Neural progenitor cell (in vitro differentiated cells): ENCODE data around the gene PPM1B. TPM values are rescaled to one million over a fixed set of nuclear protein-coding genes. Genes with fewer than 3 reads are reported as not detected.

Source experiments
- DNase-seq: peaks from one replicate; pipeline ENCODE4 v3.0.0-alpha.2; 2016; ENCODE audit warnings: low spot score
- H2AFZ ChIP-seq: fragments of 200-600 bp; sonication (generic); replicated peaks from 2 replicates; pipeline ENCODE4 v1.6.1; 2016; ENCODE audit warnings: antibody characterized with exemption
- H3F3A ChIP-seq: fragments of 200-600 bp; sonication (generic); 2 replicates; pipeline ENCODE4 v1.6.1; 2016; ENCODE audit warnings: antibody characterized with exemption, low read depth
- H3K27ac ChIP-seq: fragments of 200-600 bp; sonication (generic); 2 replicates; pipeline ENCODE4 v1.5.1; 2016; ENCODE audit warnings: mild to moderate bottlenecking
- H3K27me3 ChIP-seq: fragments of 200-600 bp; sonication (generic); 2 replicates; pipeline ENCODE4 v1.6.1; 2016; ENCODE audit warnings: mild to moderate bottlenecking, moderate library complexity
- H3K36me3 ChIP-seq: fragments of 200-600 bp; sonication (generic); 2 replicates; pipeline ENCODE4 v1.5.1; 2016
- H3K4me1 ChIP-seq: fragments of 200-600 bp; sonication (generic); 2 replicates; pipeline ENCODE4 v1.6.1; 2016; ENCODE audit warnings: mixed run types
- H3K4me2 ChIP-seq: fragments of 200-600 bp; sonication (generic); 2 replicates; pipeline ENCODE4 v1.6.1; 2016
- H3K4me3 ChIP-seq: fragments of 200-600 bp; sonication (generic); 2 replicates; pipeline ENCODE4 v1.5.1; 2016
- H3K79me2 ChIP-seq: fragments of 200-600 bp; sonication (generic); 2 replicates; pipeline ENCODE4 v1.6.1; 2016; ENCODE audit warnings: low read depth
- H3K9ac ChIP-seq: fragments of 200-600 bp; sonication (generic); 2 replicates; pipeline ENCODE4 v1.6.1; 2016
- H3K9me3 ChIP-seq: fragments of 200-600 bp; sonication (generic); 2 replicates; pipeline ENCODE4 v1.5.1; 2016; ENCODE audit warnings: low read depth
- H4K20me1 ChIP-seq: fragments of 200-600 bp; sonication (generic); 2 replicates; pipeline ENCODE4 v1.6.1; 2016; ENCODE audit warnings: low read depth
- H3K27ac Mint-ChIP-seq: 3 replicates; pipeline ENCODE4 v1.8.0; 2021; ENCODE audit warnings: mixed read lengths
- H3K27me3 Mint-ChIP-seq: 2 replicates; pipeline ENCODE4 v1.8.0; 2022; ENCODE audit warnings: low read depth, mild to moderate bottlenecking, inconsistent platforms, moderate library complexity, mixed read lengths; ENCODE audit not compliant: insufficient read depth
- H3K36me3 Mint-ChIP-seq: 3 replicates; pipeline ENCODE4 v1.8.0; 2021; ENCODE audit warnings: mixed read lengths
- H3K4me1 Mint-ChIP-seq: 3 replicates; pipeline ENCODE4 v1.8.0; 2021; ENCODE audit warnings: mixed read lengths
- H3K4me3 Mint-ChIP-seq: 3 replicates; pipeline ENCODE4 v1.8.0; 2021; ENCODE audit warnings: mild to moderate bottlenecking, moderate library complexity, mixed read lengths
- H3K9me3 Mint-ChIP-seq: 3 replicates; pipeline ENCODE4 v1.8.0; 2020; ENCODE audit warnings: mixed read lengths
- CTCF ChIP-seq: fragments of 200-600 bp; sonication (generic); IDR thresholded peaks from 2 replicates; pipeline ENCODE4 v1.5.1; 2017; ENCODE audit warnings: antibody characterized with exemption, mild to moderate bottlenecking
- EZH2 ChIP-seq: fragments of 200-600 bp; sonication (generic); IDR thresholded peaks from 2 replicates; pipeline ENCODE4 v1.6.1; 2017; ENCODE audit warnings: antibody characterized with exemption, mild to moderate bottlenecking, moderate library complexity
- EZH2phosphoT487 ChIP-seq: fragments of 200-600 bp; sonication (generic); IDR thresholded peaks from 2 replicates; pipeline ENCODE4 v1.6.1; 2017; ENCODE audit warnings: antibody characterized with exemption
- total RNA-seq: library from RNA; depleted of rRNA; stranded (reverse); fragments of >200 nt; gene quantifications from 2 replicates; pipeline ENCODE4 v1.2.3, GENCODE V29; 2015; ENCODE audit warnings: low replicate concordance

PPM1B gene
- total RNA-seq, 1 donor from 2014 or later, result 86.6 TPM

- TF ChIP-seq CTCF (no peak), EZH2 (no peak)
- H3K4me3 ChIP-seq, result no peak overlapping the region
- H3K4me1 ChIP-seq, result no peaks in the 10 kb centered on the region
- H4K20me1 ChIP-seq, result peaks cover 7% of the 10 kb centered on the region
- no peak for DNase-seq
- no peaks in the 10 kb centered on the region for H3K27me3 ChIP-seq
- H3K9ac ChIP-seq, result no peak overlapping the region
- no peaks in the 10 kb centered on the region for H3F3A ChIP-seq
- H3K9me3 ChIP-seq, result no peaks in the 10 kb centered on the region
- Mint-ChIP-seq H3K27me3 (no peaks in the 10 kb centered on the region), H3K36me3 (peaks cover 18% of the 10 kb centered on the region), H3K27ac (no peak overlapping the region), H3K4me3 (no peak overlapping the region), H3K9me3 (no peaks in the 10 kb centered on the region), H3K4me1 (no peaks in the 10 kb centered on the region)
- H3K4me2 ChIP-seq, result no peak overlapping the region
- H2AFZ ChIP-seq, result no peak overlapping the region
- peaks cover 94% of the 10 kb centered on the region for H3K79me2 ChIP-seq
- peaks cover 5% of the 10 kb centered on the region for H3K36me3 ChIP-seq
- H3K27ac ChIP-seq, result no peak overlapping the region
Measured at GRCh38 chr2:44211183-44211582, 42.5 kb downstream of the PPM1B start.

DNA sequence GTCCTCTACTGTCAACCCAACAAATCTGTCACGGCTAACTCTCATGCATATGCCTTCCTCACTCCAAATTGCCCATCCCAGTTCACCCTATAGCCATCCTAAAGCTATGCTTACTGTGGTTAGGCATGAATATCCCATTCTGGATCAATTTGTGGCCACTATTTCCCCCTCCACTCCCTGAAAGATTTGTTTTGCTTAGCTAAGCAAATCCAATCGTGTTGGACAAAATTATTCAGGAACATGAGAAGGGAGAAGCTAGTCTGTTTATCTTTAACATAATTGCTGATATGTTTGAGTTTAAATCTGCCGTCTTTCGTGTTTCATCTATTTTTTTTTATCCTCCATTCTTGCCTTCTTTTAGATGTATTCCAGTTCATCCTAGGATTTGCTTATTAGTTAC lies 43.6 kb downstream of the PPM1B start:
- Mint-ChIP-seq H3K4me1 (no peaks in the 10 kb centered on the region), H3K27me3 (no peaks in the 10 kb centered on the region), H3K9me3 (no peaks in the 10 kb centered on the region), H3K36me3 (peaks cover 18% of the 10 kb centered on the region), H3K27ac (no peak overlapping the region), H3K4me3 (no peak overlapping the region)
- H3K4me2 ChIP-seq, result no peak overlapping the region
- no peak for TF ChIP-seq EZH2phosphoT487
- TF ChIP-seq CTCF, result no peak
- no peak for TF ChIP-seq EZH2
- H3K9ac ChIP-seq, result no peak overlapping the region
- H3F3A ChIP-seq, result no peaks in the 10 kb centered on the region
- peaks cover 7% of the 10 kb centered on the region for H4K20me1 ChIP-seq
- no peaks in the 10 kb centered on the region for H3K4me1 ChIP-seq
- H3K27me3 ChIP-seq, result no peaks in the 10 kb centered on the region
- peaks cover 86% of the 10 kb centered on the region for H3K79me2 ChIP-seq
- H2AFZ ChIP-seq, result no peak overlapping the region
- H3K4me3 ChIP-seq, result no peak overlapping the region
- no peaks in the 10 kb centered on the region for H3K36me3 ChIP-seq
- DNase-seq, result no peak
- H3K27ac ChIP-seq, result no peak overlapping the region
- H3K9me3 ChIP-seq, result no peaks in the 10 kb centered on the region

DNA sequence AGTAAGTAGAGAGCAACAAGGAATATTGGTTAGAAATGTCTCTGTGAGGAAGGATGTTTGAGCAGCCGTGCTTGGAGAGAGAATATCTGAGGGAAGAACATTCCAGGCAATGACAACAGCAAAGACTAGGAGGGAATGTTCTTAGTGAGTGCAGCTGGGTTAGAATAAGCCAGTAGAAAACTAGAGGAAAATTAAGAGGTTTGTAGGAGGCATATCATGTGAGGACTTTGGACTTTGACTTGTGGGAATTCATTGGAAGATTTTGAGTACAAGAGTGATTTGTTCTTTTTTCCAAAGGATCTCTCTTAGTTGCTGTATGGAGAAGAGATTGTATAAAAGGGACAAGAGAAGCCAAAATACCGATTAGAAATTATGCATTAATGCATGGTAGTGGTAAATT lies 47.2 kb downstream of the PPM1B start:
- H3K36me3 Mint-ChIP-seq, result peaks cover 10% of the 10 kb centered on the region
- DNase-seq, result no peak

More for the DNA sequence above, 47.2 kb downstream of the PPM1B start:
- Mint-ChIP-seq H3K9me3 (no peaks in the 10 kb centered on the region), H3K4me1 (no peaks in the 10 kb centered on the region), H3K27ac (no peak overlapping the region), H3K4me3 (no peak overlapping the region), H3K27me3 (no peaks in the 10 kb centered on the region)
- Histone ChIP-seq H3K4me1 (no peaks in the 10 kb centered on the region), H4K20me1 (peaks cover 7% of the 10 kb centered on the region), H3K9me3 (no peaks in the 10 kb centered on the region), H3K4me3 (no peak overlapping the region), H3K79me2 (peaks cover 53% of the 10 kb centered on the region), H3K27ac (no peak overlapping the region), H3K27me3 (no peaks in the 10 kb centered on the region), H3F3A (no peaks in the 10 kb centered on the region), H3K36me3 (peaks cover 13% of the 10 kb centered on the region), H3K9ac (no peak overlapping the region), H3K4me2 (no peak overlapping the region), H2AFZ (no peak overlapping the region)
- no peak for TF ChIP-seq EZH2phosphoT487
- no peak for TF ChIP-seq EZH2
- TF ChIP-seq CTCF, result no peak
